GM12878 (cell line): ENCODE data around the gene PFKFB2.

Experiments
- CTCF ChIP-seq, 3 experiments: IDR thresholded peaks in 2 of 3; conservative IDR thresholded peaks in 1 of 3; 2 replicates each; pipeline ENCODE4 v1.5.1; 2011; ENCODE audit warnings: low read depth in 3 of 3, low read length in 3 of 3, mild to moderate bottlenecking in 3 of 3, control low read depth in 2 of 3, moderate library complexity in 2 of 3, inconsistent platforms in 1 of 3, mixed read lengths in 1 of 3; ENCODE audit not compliant: control insufficient read depth in 2 of 3, insufficient read depth in 1 of 3; ENCODE audit errors: extremely low read depth in 1 of 3
- EP300 ChIP-seq, 2 experiments: fragments of 150-350 bp in 1 of 2; IDR thresholded peaks; 2 replicates each; pipeline ENCODE4 v1.6.1; 2011 to 2012; ENCODE audit warnings: low read depth in 2 of 2, low read length in 2 of 2, borderline replicate concordance in 1 of 2, improper control_type of control experiment in 1 of 2, inconsistent platforms in 1 of 2; ENCODE audit not compliant: control insufficient read depth in 1 of 2
- MTA3 ChIP-seq: IDR thresholded peaks from 2 replicates; pipeline ENCODE4 v1.6.1; 2012; ENCODE audit warnings: low read length, inconsistent platforms, borderline replicate concordance
- NR2C2 ChIP-seq: IDR thresholded peaks from 2 replicates; pipeline ENCODE4 v1.6.1; 2011; ENCODE audit warnings: borderline replicate concordance, low read depth; ENCODE audit not compliant: control insufficient read depth, insufficient read length
- PML ChIP-seq: IDR thresholded peaks from 2 replicates; pipeline ENCODE4 v1.6.1; 2012; ENCODE audit warnings: low read length, inconsistent platforms
- POLR2A ChIP-seq: IDR thresholded peaks from 2 replicates; pipeline ENCODE4 v1.6.1; 2011; ENCODE audit warnings: low read depth, mild to moderate bottlenecking, low read length
- RB1 ChIP-seq: fragments of 450-650 bp; formaldehyde crosslinking; IDR thresholded peaks from 2 replicates; pipeline ENCODE4 v1.6.1; 2017; ENCODE audit warnings: mild to moderate bottlenecking, borderline replicate concordance
- TAF1 ChIP-seq: IDR thresholded peaks from 2 replicates; pipeline ENCODE4 v1.6.1; 2011; ENCODE audit warnings: mild to moderate bottlenecking, low read depth, low read length, borderline replicate concordance

DNA sequence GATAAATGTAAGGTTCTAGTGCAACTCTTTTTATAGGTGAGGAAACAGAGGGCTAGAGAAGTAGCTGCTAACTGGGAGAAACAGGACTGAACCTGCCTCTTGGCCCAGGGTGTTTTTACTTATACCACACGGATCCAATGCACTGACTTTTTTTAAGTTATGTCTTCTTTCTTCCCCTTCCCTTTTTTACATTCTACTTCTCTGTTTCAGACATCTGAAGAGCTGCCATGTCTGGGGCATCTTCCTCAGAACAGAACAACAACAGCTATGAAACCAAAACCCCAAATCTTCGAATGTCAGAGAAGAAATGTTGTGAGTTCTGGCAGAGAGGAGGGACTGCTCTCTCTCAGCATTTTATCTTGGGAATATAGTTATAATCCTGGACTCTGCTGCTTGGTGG lies 1.4 kb downstream of the PFKFB2 start:
- no peak for TF ChIP-seq PML
- TF ChIP-seq POLR2A = no peak
- no peak for TF ChIP-seq EP300 (IDR thresholded peaks at IDR 0.05; ENCODE audit: borderline replicate concordance in 1 of 2, control insufficient read depth in 1 of 2, low read depth in 2 of 2, low read length in 2 of 2)
- TF ChIP-seq RB1 = no peak
- no peak for TF ChIP-seq CTCF (IDR thresholded peaks at IDR 0.05 in 2 of 3, conservative IDR thresholded peaks at IDR 0.05 in 1 of 3; ENCODE audit: control insufficient read depth in 2 of 3, extremely low read depth in 1 of 3, insufficient read depth in 1 of 3, low read depth in 3 of 3, low read length in 3 of 3)
- no peak for TF ChIP-seq NR2C2
- TF ChIP-seq MTA3 = no peak
- no peak for TF ChIP-seq TAF1
